ENCODE data around the gene REEP3. TPM values are rescaled to one million over a fixed set of nuclear protein-coding genes. Genes with fewer than 3 reads are reported as not detected.

The REEP3 gene
- total and polyA plus RNA-seq, 2 donors (not counting 1 experiment from before 2014, with no cell fraction given): 67.5 to 86.6 TPM

DNA sequence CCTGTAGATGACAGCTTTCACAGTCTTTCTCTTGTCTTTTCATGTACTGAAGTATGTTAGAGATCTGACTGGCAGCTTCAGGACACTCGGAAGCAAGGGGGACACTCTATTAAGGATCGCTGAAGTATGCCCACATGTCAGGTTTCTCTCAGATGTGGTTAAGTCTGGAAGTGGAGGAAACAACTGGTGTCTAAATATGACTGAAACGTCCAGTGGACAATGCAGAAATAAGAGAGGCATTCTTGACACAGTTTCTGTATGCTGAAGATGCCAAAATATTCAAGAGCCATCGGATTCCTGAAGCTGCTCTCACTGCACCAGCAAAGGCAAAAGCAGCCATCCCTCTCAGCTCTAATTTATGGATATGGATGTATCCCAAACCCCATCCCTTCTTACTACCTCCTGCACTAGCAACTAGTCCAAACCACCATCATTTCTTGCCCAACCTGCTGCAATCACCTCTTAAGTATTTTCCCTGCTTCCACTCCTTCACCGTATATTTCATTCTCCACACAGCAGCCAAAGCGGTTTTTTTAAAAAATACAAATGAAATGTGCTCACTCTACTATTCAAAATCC is 113.4 kb downstream of the REEP3 start:
- no peaks in the 10 kb centered on the region for H3K9me3 ChIP-seq (ENCODE audit: control insufficient read depth, insufficient read depth, low read depth, low read length)
- H4K20me1 ChIP-seq (ENCODE audit: control insufficient read depth, extremely low read depth, insufficient read depth, low read length): no peaks in the 10 kb centered on the region
- H2AFZ ChIP-seq (ENCODE audit: low read length): no peak overlapping the region
- H3K4me3 ChIP-seq (replicated peaks in 1 of 4; ENCODE audit: control extremely low read depth in 1 of 4, insufficient read depth in 1 of 4, low read depth in 3 of 4, low read length in 4 of 4): no peak overlapping the region
- no peaks in the 10 kb centered on the region for H3K4me1 ChIP-seq (ENCODE audit: control insufficient read depth, extremely low read depth, insufficient read depth, low read length)
- H3K9ac ChIP-seq (ENCODE audit: insufficient read depth, low read length): no peak overlapping the region
- no peaks in the 10 kb centered on the region for H3K36me3 ChIP-seq (ENCODE audit: control insufficient read depth, insufficient read depth, low read length)
- DNase-seq (ENCODE audit: low read depth in 2 of 2): peak in 1 of 2 donors; percentile 68
- H3K4me2 ChIP-seq (ENCODE audit: extremely low read depth, insufficient read depth, low read length): no peak overlapping the region
- no peaks in the 10 kb centered on the region for H3K79me2 ChIP-seq (ENCODE audit: control insufficient read depth, insufficient read depth, low read length)
- TF ChIP-seq, protein P1, sequence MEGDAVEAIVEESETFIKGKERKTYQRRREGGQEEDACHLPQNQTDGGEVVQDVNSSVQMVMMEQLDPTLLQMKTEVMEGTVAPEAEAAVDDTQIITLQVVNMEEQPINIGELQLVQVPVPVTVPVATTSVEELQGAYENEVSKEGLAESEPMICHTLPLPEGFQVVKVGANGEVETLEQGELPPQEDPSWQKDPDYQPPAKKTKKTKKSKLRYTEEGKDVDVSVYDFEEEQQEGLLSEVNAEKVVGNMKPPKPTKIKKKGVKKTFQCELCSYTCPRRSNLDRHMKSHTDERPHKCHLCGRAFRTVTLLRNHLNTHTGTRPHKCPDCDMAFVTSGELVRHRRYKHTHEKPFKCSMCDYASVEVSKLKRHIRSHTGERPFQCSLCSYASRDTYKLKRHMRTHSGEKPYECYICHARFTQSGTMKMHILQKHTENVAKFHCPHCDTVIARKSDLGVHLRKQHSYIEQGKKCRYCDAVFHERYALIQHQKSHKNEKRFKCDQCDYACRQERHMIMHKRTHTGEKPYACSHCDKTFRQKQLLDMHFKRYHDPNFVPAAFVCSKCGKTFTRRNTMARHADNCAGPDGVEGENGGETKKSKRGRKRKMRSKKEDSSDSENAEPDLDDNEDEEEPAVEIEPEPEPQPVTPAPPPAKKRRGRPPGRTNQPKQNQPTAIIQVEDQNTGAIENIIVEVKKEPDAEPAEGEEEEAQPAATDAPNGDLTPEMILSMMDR (conservative IDR thresholded peaks at IDR 0.05 in 1 of 2, IDR thresholded peaks at IDR 0.05 in 1 of 2; ENCODE audit: low read depth in 1 of 2, low read length in 2 of 2): no peak
- TF ChIP-seq EZH2 (IDR thresholded peaks at IDR 0.05; ENCODE audit: low read length, missing control alignments): no peak
- H3K27ac ChIP-seq (ENCODE audit: insufficient read depth, low read length): no peak overlapping the region
- no peaks in the 10 kb centered on the region for H3K27me3 ChIP-seq (ENCODE audit: control insufficient read depth, insufficient read depth, low read length)

DNA sequence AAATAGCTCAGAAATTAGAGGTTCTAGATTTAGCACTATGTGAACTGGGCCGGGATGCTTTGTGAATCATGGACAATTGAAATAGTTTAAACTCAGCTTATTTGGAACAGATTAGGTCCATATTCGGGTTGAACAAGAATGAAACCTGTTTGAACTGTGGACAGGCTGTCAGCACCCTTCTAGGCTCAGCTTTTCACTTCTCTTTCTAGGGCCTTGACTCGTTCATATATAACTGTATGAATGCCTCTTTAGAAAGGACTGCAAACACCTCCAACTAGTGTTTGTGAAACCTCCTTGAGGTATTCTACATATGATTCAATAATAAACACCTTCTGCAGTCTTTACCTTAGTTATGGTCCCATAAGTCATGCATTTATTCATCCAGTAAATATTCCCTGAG is 115.6 kb downstream of the REEP3 start:
- Histone ChIP-seq H3K79me2 (ENCODE audit: control insufficient read depth, insufficient read depth, low read length) (no peaks in the 10 kb centered on the region), H3K9ac (ENCODE audit: insufficient read depth, low read length) (no peak overlapping the region), H3K4me2 (ENCODE audit: extremely low read depth, insufficient read depth, low read length) (no peak overlapping the region), H3K27me3 (ENCODE audit: control insufficient read depth, insufficient read depth, low read length) (no peaks in the 10 kb centered on the region), H2AFZ (ENCODE audit: low read length) (no peak overlapping the region), H3K4me1 (ENCODE audit: control insufficient read depth, extremely low read depth, insufficient read depth, low read length) (no peaks in the 10 kb centered on the region), H4K20me1 (ENCODE audit: control insufficient read depth, extremely low read depth, insufficient read depth, low read length) (no peaks in the 10 kb centered on the region), H3K9me3 (ENCODE audit: control insufficient read depth, insufficient read depth, low read depth, low read length) (no peaks in the 10 kb centered on the region), H3K27ac (ENCODE audit: insufficient read depth, low read length) (no peak overlapping the region), H3K4me3 (replicated peaks in 1 of 4; ENCODE audit: control extremely low read depth in 1 of 4, insufficient read depth in 1 of 4, low read depth in 3 of 4, low read length in 4 of 4) (no peak overlapping the region), H3K36me3 (ENCODE audit: control insufficient read depth, insufficient read depth, low read length) (no peaks in the 10 kb centered on the region)
- no peak for DNase-seq (ENCODE audit: low read depth in 2 of 2)
- TF ChIP-seq, protein P1 (conservative IDR thresholded peaks at IDR 0.05 in 1 of 2, IDR thresholded peaks at IDR 0.05 in 1 of 2; ENCODE audit: low read depth in 1 of 2, low read length in 2 of 2): no peak
- TF ChIP-seq EZH2 (IDR thresholded peaks at IDR 0.05; ENCODE audit: low read length, missing control alignments): no peak

DNA sequence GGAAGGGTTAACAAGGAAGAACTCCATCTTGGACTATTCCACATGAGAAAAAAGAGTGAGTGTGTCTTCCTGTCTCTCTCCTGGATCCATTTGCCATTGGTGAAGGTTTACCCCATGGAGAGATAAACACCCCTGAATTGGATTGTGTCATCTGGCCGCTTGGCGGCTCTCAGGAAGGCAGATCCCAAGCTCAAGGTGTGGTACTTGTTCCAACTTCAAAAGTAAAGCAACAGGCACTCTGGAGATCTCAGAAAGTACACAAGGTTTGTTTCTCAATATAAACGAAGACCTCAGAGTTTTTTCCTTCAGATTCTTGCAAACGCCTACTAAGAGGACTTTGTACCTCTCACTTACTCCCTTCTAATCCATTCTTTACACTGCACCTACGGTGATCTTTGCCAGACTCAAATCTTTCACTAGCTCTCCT is 116.7 kb downstream of the REEP3 start:
- Histone ChIP-seq H3K36me3 (ENCODE audit: control insufficient read depth, insufficient read depth, low read length) (no peaks in the 10 kb centered on the region), H3K4me1 (ENCODE audit: control insufficient read depth, extremely low read depth, insufficient read depth, low read length) (no peaks in the 10 kb centered on the region), H3K4me3 (replicated peaks in 1 of 4; ENCODE audit: control extremely low read depth in 1 of 4, insufficient read depth in 1 of 4, low read depth in 3 of 4, low read length in 4 of 4) (no peak overlapping the region), H3K9ac (ENCODE audit: insufficient read depth, low read length) (no peak overlapping the region), H3K4me2 (ENCODE audit: extremely low read depth, insufficient read depth, low read length) (no peak overlapping the region), H3K9me3 (ENCODE audit: control insufficient read depth, insufficient read depth, low read depth, low read length) (no peaks in the 10 kb centered on the region), H4K20me1 (ENCODE audit: control insufficient read depth, extremely low read depth, insufficient read depth, low read length) (no peaks in the 10 kb centered on the region), H2AFZ (ENCODE audit: low read length) (no peak overlapping the region), H3K79me2 (ENCODE audit: control insufficient read depth, insufficient read depth, low read length) (no peaks in the 10 kb centered on the region), H3K27me3 (ENCODE audit: control insufficient read depth, insufficient read depth, low read length) (no peaks in the 10 kb centered on the region), H3K27ac (ENCODE audit: insufficient read depth, low read length) (no peak overlapping the region)
- DNase-seq (ENCODE audit: low read depth in 2 of 2): no peak
- TF ChIP-seq, protein P1 (conservative IDR thresholded peaks at IDR 0.05 in 1 of 2, IDR thresholded peaks at IDR 0.05 in 1 of 2; ENCODE audit: low read depth in 1 of 2, low read length in 2 of 2): no peak
- TF ChIP-seq EZH2 (IDR thresholded peaks at IDR 0.05; ENCODE audit: low read length, missing control alignments): no peak

All from fibroblast of lung (primary cell).